HG03196 (cell line): Measurements from ENCODE around the gene ING1.
"Not testable (repeated sequence)": the region's sequence is repeated elsewhere in the genome, so short reads cannot be mapped to it uniquely, and the experiment has no call there.

Source experiments
- ATAC-seq: cut with Tn5 transposase; IDR thresholded peaks from one replicate; pipeline ENCODE4 v1.9.1; 2021; ENCODE audit not compliant: unreplicated experiment

ING1 gene

GRCh38 chr13:110714797-110715394 lies 1.4 kb downstream of the ING1 start:
- no peak for ATAC-seq

- peak; percentile 50 for ATAC-seq
Measured at GRCh38 chr13:110715395-110716246, 2.1 kb downstream of the ING1 start.

GRCh38 chr13:110716247-110716515 lies 2.7 kb downstream of the ING1 start:
- no peak for ATAC-seq

- ATAC-seq, result no peak
Measured at GRCh38 chr13:110719036-110719710, 5.7 kb downstream of the ING1 start.

GRCh38 chr13:110722971-110723370 lies 9.5 kb downstream of the ING1 start:
- no peak for ATAC-seq

GRCh38 chr13:110723598-110723997 lies 10.1 kb downstream of the ING1 start:
- ATAC-seq, result no peak

GRCh38 chr13:110726153-110726552 lies 12.7 kb downstream of the ING1 start:
- ATAC-seq, result not testable (repeated sequence)

GRCh38 chr13:110726726-110727125 lies 13.2 kb downstream of the ING1 start:
- no peak for ATAC-seq

- no peak for ATAC-seq
Measured at GRCh38 chr13:110731072-110731471, 17.6 kb downstream of the ING1 start.

- ATAC-seq, result no peak
Measured at GRCh38 chr13:110734561-110734960, 21.1 kb downstream of the ING1 start.

- no peak for ATAC-seq
Measured at GRCh38 chr13:110737555-110737954, 24.1 kb downstream of the ING1 start.

GRCh38 chr13:110743687-110744086 lies 30.2 kb downstream of the ING1 start:
- ATAC-seq, result no peak

- ATAC-seq, result no peak
Measured at GRCh38 chr13:110746438-110746837, 32.9 kb downstream of the ING1 start.

GRCh38 chr13:110748271-110748670 lies 34.8 kb downstream of the ING1 start:
- ATAC-seq, result no peak

- no peak for ATAC-seq
Measured at GRCh38 chr13:110756219-110756631, 42.7 kb downstream of the ING1 start.

GRCh38 chr13:110757296-110757695 lies 43.8 kb downstream of the ING1 start:
- ATAC-seq, result no peak

- no peak for ATAC-seq
Measured at GRCh38 chr13:110758195-110758805, 44.8 kb downstream of the ING1 start.

- ATAC-seq, result no peak
Measured at GRCh38 chr13:110759710-110760109, 46.2 kb downstream of the ING1 start.

GRCh38 chr13:110760611-110761010 lies 47.1 kb downstream of the ING1 start:
- ATAC-seq, result no peak

GRCh38 chr13:110766671-110767430 lies 53.4 kb downstream of the ING1 start:
- no peak for ATAC-seq

- no peak for ATAC-seq
Measured at GRCh38 chr13:110767476-110767875, 54.0 kb downstream of the ING1 start.
